ENCODE data around the gene MED1. TPM values are rescaled to one million over a fixed set of nuclear protein-coding genes. Genes with fewer than 3 reads are reported as not detected.
A peak's percentile ranks its signal among the peaks of the same experiment; 100 is the strongest.

The MED1 gene
- total and polyA plus RNA-seq, 4 experiments from 2014 or later: 6.4 to 62.3 (median 41.2) TPM

DNA sequence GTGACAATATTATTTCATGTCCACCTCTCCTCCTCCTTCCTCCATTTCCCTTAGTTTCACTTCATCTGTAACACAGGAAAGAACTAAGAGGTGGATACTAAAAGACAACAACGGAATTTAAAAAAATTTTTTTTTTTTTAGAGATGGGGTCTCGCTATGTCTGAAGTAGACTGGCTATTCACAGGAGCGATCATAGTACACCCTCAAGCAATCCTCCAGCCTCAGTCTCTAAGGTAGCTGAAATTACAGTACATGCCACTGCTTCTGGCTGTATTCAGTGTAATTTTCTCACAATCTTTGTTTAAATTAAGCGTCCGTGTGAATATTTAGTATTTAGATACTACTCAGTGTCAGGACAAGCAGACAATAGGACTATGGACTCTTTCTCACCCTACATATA is 85.2 kb downstream of the MED1 start:
- H3K9me3 Mint-ChIP-seq: peaks cover 0 to 1% (median 0%) of the 10 kb centered on the region in 8 donors
- intact Hi-C loops (cut with micrococcal nuclease): no loop called here
- H3K36me3 ChIP-seq (ENCODE audit: insufficient read depth, low read length): no peaks in the 10 kb centered on the region
- peaks cover 12 to 18% (median 12%) of the 10 kb centered on the region in 4 donors for H3K4me1 Mint-ChIP-seq
- ChIA-PET POLR2A (ENCODE audit: partially characterized antibody) (no interaction called here), CTCF (ENCODE audit: partially characterized antibody) (no interaction called here)
- H3K9me3 ChIP-seq (ENCODE audit: control insufficient read depth in 1 of 2, low read length in 2 of 2): no peaks in the 10 kb centered on the region
- H3K27me3 Mint-ChIP-seq: no peaks in the 10 kb centered on the region
- H3K36me3 Mint-ChIP-seq: no peaks in the 10 kb centered on the region
- H3K27me3 ChIP-seq (ENCODE audit: insufficient read depth, low read length): no peaks in the 10 kb centered on the region
- H3K4me3 Mint-ChIP-seq: no peak overlapping the region
- no peak overlapping the region for H3K27ac Mint-ChIP-seq
- no peak overlapping the region for H3K27ac ChIP-seq (ENCODE audit: low read depth, low read length)
- no peak overlapping the region for H3K4me3 ChIP-seq (ENCODE audit: low read length in 2 of 2)
- H3K4me1 ChIP-seq (ENCODE audit: insufficient read depth, low read length): no peaks in the 10 kb centered on the region
- no peak for DNase-seq

DNA sequence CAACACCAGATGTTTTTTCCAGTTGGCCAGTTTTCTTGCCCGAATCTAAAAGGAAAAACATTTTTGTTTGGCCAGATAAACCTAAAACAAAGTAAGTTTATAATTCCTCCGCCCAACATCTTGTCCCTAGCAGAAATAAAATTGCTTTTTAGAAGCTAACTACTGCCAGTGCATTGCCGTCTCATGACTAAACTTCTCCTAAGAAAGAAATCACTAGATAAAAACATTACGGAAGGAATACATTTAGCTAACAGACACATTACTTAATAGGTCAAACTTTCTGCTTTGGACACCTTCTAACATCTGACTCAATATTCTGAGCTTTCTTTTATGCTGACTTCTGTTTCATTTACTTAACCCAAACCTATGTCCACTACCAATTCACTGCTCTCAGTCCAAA is 85.8 kb downstream of the MED1 start:
- H3K4me3 ChIP-seq (ENCODE audit: low read length in 2 of 2): no peak overlapping the region
- H3K27me3 ChIP-seq (ENCODE audit: insufficient read depth, low read length): no peaks in the 10 kb centered on the region
- no peaks in the 10 kb centered on the region for H3K36me3 ChIP-seq (ENCODE audit: insufficient read depth, low read length)
- Mint-ChIP-seq H3K4me3 (no peak overlapping the region), H3K27ac (peak overlapping the region in 1 of 7 donors; percentile 37), H3K9me3 (peaks cover 0 to 1% (median 0%) of the 10 kb centered on the region in 8 donors), H3K4me1 (peaks cover 13 to 22% (median 17%) of the 10 kb centered on the region in 4 donors), H3K36me3 (no peaks in the 10 kb centered on the region), H3K27me3 (no peaks in the 10 kb centered on the region)
- ChIA-PET CTCF (ENCODE audit: partially characterized antibody) (no interaction called here), POLR2A (ENCODE audit: partially characterized antibody) (no interaction called here)
- DNase-seq: no peak
- no peak overlapping the region for H3K27ac ChIP-seq (ENCODE audit: low read depth, low read length)
- no peaks in the 10 kb centered on the region for H3K4me1 ChIP-seq (ENCODE audit: insufficient read depth, low read length)
- no peaks in the 10 kb centered on the region for H3K9me3 ChIP-seq (ENCODE audit: control insufficient read depth in 1 of 2, low read length in 2 of 2)
- intact Hi-C loops (cut with micrococcal nuclease): no loop called here

DNA sequence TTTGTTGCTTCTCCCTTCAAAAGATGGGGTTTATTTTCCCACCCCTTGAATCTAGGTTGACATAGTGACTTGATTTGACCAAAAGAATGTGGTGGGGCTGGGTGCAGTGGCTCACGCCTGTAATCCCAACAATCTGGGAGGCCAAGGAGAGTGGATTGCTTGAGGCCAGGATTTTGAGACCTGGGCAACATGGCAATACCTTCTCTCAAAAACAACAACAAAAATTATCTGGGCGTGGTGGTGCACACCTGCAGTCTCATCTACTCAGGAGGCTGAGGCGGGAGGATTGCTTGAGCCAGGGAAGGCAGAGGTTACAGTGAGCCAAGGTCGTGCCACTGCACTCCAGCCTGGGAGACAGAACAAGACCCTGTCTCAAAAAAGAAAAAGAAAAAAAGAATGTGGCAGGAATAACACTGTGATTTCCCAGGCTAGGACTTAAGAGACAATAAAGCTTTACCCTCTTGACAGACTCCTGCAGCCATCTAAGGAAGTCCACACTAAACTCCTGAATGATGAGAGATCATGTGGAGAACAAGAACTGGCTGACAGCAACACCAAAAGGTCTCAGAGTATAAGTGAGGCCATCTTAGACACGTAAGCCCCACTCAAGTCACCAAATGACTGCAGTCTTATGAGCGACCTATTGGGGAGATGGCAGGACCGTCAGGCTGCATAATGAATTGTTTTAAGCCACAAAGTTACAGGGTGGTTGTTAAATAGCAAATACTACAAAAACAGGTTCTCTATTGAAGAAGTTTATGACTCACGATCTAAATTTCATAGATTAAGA is 86.6 kb downstream of the MED1 start:
- DNase-seq: no peak
- Histone ChIP-seq H3K36me3 (ENCODE audit: insufficient read depth, low read length) (no peaks in the 10 kb centered on the region), H3K4me1 (ENCODE audit: insufficient read depth, low read length) (no peaks in the 10 kb centered on the region), H3K27ac (ENCODE audit: low read depth, low read length) (no peak overlapping the region), H3K27me3 (ENCODE audit: insufficient read depth, low read length) (no peaks in the 10 kb centered on the region), H3K4me3 (ENCODE audit: low read length in 2 of 2) (no peak overlapping the region), H3K9me3 (ENCODE audit: control insufficient read depth in 1 of 2, low read length in 2 of 2) (no peaks in the 10 kb centered on the region)
- Mint-ChIP-seq H3K36me3 (no peaks in the 10 kb centered on the region), H3K27ac (no peak overlapping the region), H3K27me3 (no peaks in the 10 kb centered on the region), H3K4me1 (peaks cover 11 to 22% (median 19%) of the 10 kb centered on the region in 4 donors), H3K9me3 (peaks cover 0 to 1% (median 0%) of the 10 kb centered on the region in 8 donors), H3K4me3 (no peak overlapping the region)
- CTCF ChIA-PET (ENCODE audit: partially characterized antibody): no interaction called here
- POLR2A ChIA-PET (ENCODE audit: partially characterized antibody): no interaction called here
- intact Hi-C loops (cut with micrococcal nuclease): no loop called here

GRCh38 chr17:39361064-39361463 is 90.0 kb downstream of the MED1 start:
- ChIA-PET CTCF (ENCODE audit: partially characterized antibody) (no interaction called here), POLR2A (ENCODE audit: partially characterized antibody) (no interaction called here)
- Histone ChIP-seq H3K4me1 (ENCODE audit: insufficient read depth, low read length) (no peaks in the 10 kb centered on the region), H3K27ac (ENCODE audit: low read depth, low read length) (no peak overlapping the region), H3K27me3 (ENCODE audit: insufficient read depth, low read length) (no peaks in the 10 kb centered on the region), H3K4me3 (ENCODE audit: low read length in 2 of 2) (no peak overlapping the region), H3K9me3 (ENCODE audit: control insufficient read depth in 1 of 2, low read length in 2 of 2) (no peaks in the 10 kb centered on the region), H3K36me3 (ENCODE audit: insufficient read depth, low read length) (no peaks in the 10 kb centered on the region)
- H3K27me3 Mint-ChIP-seq: no peaks in the 10 kb centered on the region
- intact Hi-C loops (cut with micrococcal nuclease): no loop called here
- H3K4me1 Mint-ChIP-seq: peaks cover 7 to 22% (median 14%) of the 10 kb centered on the region in 4 donors
- H3K9me3 Mint-ChIP-seq: no peaks in the 10 kb centered on the region
- H3K4me3 Mint-ChIP-seq: no peak overlapping the region
- H3K27ac Mint-ChIP-seq: peak overlapping the region in 4 of 7 donors; percentile 4 to 79 (median 11)
- DNase-seq: no peak
- peaks cover 0 to 1% of the 10 kb centered on the region in 2 donors for H3K36me3 Mint-ChIP-seq

- no peaks in the 10 kb centered on the region for H3K27me3 Mint-ChIP-seq
- no peaks in the 10 kb centered on the region for H3K36me3 ChIP-seq (ENCODE audit: insufficient read depth, low read length)
- no peak overlapping the region for H3K4me3 ChIP-seq (ENCODE audit: low read length in 2 of 2)
- no peak overlapping the region for H3K27ac ChIP-seq (ENCODE audit: low read depth, low read length)
- intact Hi-C loops (cut with micrococcal nuclease): no loop called here
- no peaks in the 10 kb centered on the region for H3K9me3 ChIP-seq (ENCODE audit: control insufficient read depth in 1 of 2, low read length in 2 of 2)
- CTCF ChIA-PET (ENCODE audit: partially characterized antibody): no interaction called here
- no peaks in the 10 kb centered on the region for H3K27me3 ChIP-seq (ENCODE audit: insufficient read depth, low read length)
- no peaks in the 10 kb centered on the region for H3K9me3 Mint-ChIP-seq
- H3K4me1 ChIP-seq (ENCODE audit: insufficient read depth, low read length): no peaks in the 10 kb centered on the region
- H3K4me3 Mint-ChIP-seq: no peak overlapping the region
- peak overlapping the region in 4 of 7 donors; percentile 9 to 79 (median 40) for H3K27ac Mint-ChIP-seq
- peaks cover 7 to 22% (median 12%) of the 10 kb centered on the region in 4 donors for H3K4me1 Mint-ChIP-seq
- POLR2A ChIA-PET (ENCODE audit: partially characterized antibody): no interaction called here
- peaks cover 0 to 1% of the 10 kb centered on the region in 2 donors for H3K36me3 Mint-ChIP-seq
- no peak for DNase-seq
Observed at GRCh38 chr17:39360537-39360936, 90.5 kb downstream of the MED1 start.

DNA sequence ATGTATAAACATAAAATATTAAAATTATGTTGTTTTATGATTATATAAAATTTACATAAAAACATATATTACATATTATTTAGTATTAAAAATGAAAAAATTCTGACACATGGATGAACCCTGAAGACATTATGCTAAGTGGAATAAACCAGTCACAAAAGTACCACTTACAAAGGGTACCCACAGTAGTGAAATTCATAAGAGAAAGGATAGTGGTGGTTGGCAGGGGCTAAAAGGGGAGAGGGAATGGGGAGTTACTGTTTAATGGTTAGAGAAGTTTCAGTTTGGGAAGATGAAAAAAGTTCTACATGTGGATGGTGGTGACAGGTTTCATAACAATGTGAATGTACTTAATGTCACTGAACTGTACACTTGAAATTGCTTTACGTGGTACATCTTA is 91.1 kb downstream of the MED1 start:
- no peak for DNase-seq
- Histone ChIP-seq H3K9me3 (ENCODE audit: control insufficient read depth in 1 of 2, low read length in 2 of 2) (no peaks in the 10 kb centered on the region), H3K4me1 (ENCODE audit: insufficient read depth, low read length) (no peaks in the 10 kb centered on the region), H3K36me3 (ENCODE audit: insufficient read depth, low read length) (no peaks in the 10 kb centered on the region), H3K27me3 (ENCODE audit: insufficient read depth, low read length) (no peaks in the 10 kb centered on the region), H3K27ac (ENCODE audit: low read depth, low read length) (no peak overlapping the region), H3K4me3 (ENCODE audit: low read length in 2 of 2) (no peak overlapping the region)
- Mint-ChIP-seq H3K4me3 (no peak overlapping the region), H3K27me3 (no peaks in the 10 kb centered on the region), H3K36me3 (peaks cover 0 to 1% of the 10 kb centered on the region in 2 donors), H3K9me3 (no peaks in the 10 kb centered on the region), H3K27ac (peak overlapping the region in 2 of 7 donors; percentile 33 to 49), H3K4me1 (peaks cover 7 to 19% (median 10%) of the 10 kb centered on the region in 4 donors)
- CTCF ChIA-PET (ENCODE audit: partially characterized antibody): no interaction called here
- POLR2A ChIA-PET (ENCODE audit: partially characterized antibody): no interaction called here
- intact Hi-C loops (cut with micrococcal nuclease): no loop called here

- Mint-ChIP-seq H3K27me3 (no peaks in the 10 kb centered on the region), H3K4me3 (no peak overlapping the region), H3K4me1 (peaks cover 8 to 24% (median 10%) of the 10 kb centered on the region in 4 donors), H3K27ac (no peak overlapping the region), H3K9me3 (no peaks in the 10 kb centered on the region), H3K36me3 (peaks cover 0 to 1% of the 10 kb centered on the region in 2 donors)
- Histone ChIP-seq H3K4me1 (ENCODE audit: insufficient read depth, low read length) (no peaks in the 10 kb centered on the region), H3K27me3 (ENCODE audit: insufficient read depth, low read length) (no peaks in the 10 kb centered on the region), H3K36me3 (ENCODE audit: insufficient read depth, low read length) (no peaks in the 10 kb centered on the region), H3K4me3 (ENCODE audit: low read length in 2 of 2) (no peak overlapping the region), H3K27ac (ENCODE audit: low read depth, low read length) (no peak overlapping the region), H3K9me3 (ENCODE audit: control insufficient read depth in 1 of 2, low read length in 2 of 2) (no peaks in the 10 kb centered on the region)
- no peak for DNase-seq
- intact Hi-C loops (cut with micrococcal nuclease): no loop called here
- ChIA-PET POLR2A (ENCODE audit: partially characterized antibody) (no interaction called here), CTCF (ENCODE audit: partially characterized antibody) (interaction anchor here (1.7 kb wide), 1 partner anchor 13 kb away, joined by 3 read pairs; no protein-coding TSS in a partner anchor)
Observed at GRCh38 chr17:39357986-39358385, 93.1 kb downstream of the MED1 start.
